Measurements from ENCODE around the gene TRNAU1AP.
"Not testable (repeated sequence)": the region's sequence is repeated elsewhere in the genome, so short reads cannot be mapped to it uniquely, and the experiment has no call there.

- not testable (repeated sequence) for TF ChIP-seq EZH2phosphoT487 (IDR thresholded peaks at IDR 0.05; ENCODE audit: insufficient read depth, low read depth); EZH2 (IDR thresholded peaks at IDR 0.05; ENCODE audit: insufficient read depth, poor library complexity, severe bottlenecking)
Observed at GRCh38 chr1:28541414-28542015, 11.4 kb upstream of the TRNAU1AP start.
